ENCODE results near the gene SCN4A. TPM values are rescaled to one million over a fixed set of nuclear protein-coding genes. Genes with fewer than 3 reads are reported as not detected.
"Not testable (repeated sequence)": the region's sequence is repeated elsewhere in the genome, so short reads cannot be mapped to it uniquely, and the experiment has no call there.

The SCN4A gene
- total RNA-seq, 1 donor from 2014 or later = 1.8 TPM

- Mint-ChIP-seq H3K9me3 (no peaks in the 10 kb centered on the region), H3K27ac (no peak overlapping the region), H3K36me3 (no peaks in the 10 kb centered on the region), H3K4me1 (peaks cover 11% of the 10 kb centered on the region), H3K27me3 (ENCODE audit: insufficient read depth, low read depth) (peaks cover 13% of the 10 kb centered on the region), H3K4me3 (no peak overlapping the region)
- Histone ChIP-seq H3K9me3 (ENCODE audit: low read depth) (no peaks in the 10 kb centered on the region), H3K4me1 (no peaks in the 10 kb centered on the region), H3K4me2 (no peak overlapping the region), H3K9ac (no peak overlapping the region), H3K27ac (no peak overlapping the region), H3K4me3 (no peak overlapping the region), H2AFZ (replicated peaks) (peak overlapping the region; percentile 89), H3F3A (ENCODE audit: low read depth) (peaks cover 6% of the 10 kb centered on the region), H4K20me1 (ENCODE audit: low read depth) (no peaks in the 10 kb centered on the region), H3K27me3 (peaks cover 4% of the 10 kb centered on the region), H3K79me2 (ENCODE audit: low read depth) (no peaks in the 10 kb centered on the region), H3K36me3 (no peaks in the 10 kb centered on the region)
- TF ChIP-seq, protein P1, sequence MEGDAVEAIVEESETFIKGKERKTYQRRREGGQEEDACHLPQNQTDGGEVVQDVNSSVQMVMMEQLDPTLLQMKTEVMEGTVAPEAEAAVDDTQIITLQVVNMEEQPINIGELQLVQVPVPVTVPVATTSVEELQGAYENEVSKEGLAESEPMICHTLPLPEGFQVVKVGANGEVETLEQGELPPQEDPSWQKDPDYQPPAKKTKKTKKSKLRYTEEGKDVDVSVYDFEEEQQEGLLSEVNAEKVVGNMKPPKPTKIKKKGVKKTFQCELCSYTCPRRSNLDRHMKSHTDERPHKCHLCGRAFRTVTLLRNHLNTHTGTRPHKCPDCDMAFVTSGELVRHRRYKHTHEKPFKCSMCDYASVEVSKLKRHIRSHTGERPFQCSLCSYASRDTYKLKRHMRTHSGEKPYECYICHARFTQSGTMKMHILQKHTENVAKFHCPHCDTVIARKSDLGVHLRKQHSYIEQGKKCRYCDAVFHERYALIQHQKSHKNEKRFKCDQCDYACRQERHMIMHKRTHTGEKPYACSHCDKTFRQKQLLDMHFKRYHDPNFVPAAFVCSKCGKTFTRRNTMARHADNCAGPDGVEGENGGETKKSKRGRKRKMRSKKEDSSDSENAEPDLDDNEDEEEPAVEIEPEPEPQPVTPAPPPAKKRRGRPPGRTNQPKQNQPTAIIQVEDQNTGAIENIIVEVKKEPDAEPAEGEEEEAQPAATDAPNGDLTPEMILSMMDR (IDR thresholded peaks at IDR 0.05) = peak; percentile 85
- no peak for TF ChIP-seq EZH2 (IDR thresholded peaks at IDR 0.05)
- peak; percentile 75 for DNase-seq (ENCODE audit: low spot score)
Measured at GRCh38 chr17:63919311-63919723, 53.4 kb downstream of the SCN4A start.

DNA sequence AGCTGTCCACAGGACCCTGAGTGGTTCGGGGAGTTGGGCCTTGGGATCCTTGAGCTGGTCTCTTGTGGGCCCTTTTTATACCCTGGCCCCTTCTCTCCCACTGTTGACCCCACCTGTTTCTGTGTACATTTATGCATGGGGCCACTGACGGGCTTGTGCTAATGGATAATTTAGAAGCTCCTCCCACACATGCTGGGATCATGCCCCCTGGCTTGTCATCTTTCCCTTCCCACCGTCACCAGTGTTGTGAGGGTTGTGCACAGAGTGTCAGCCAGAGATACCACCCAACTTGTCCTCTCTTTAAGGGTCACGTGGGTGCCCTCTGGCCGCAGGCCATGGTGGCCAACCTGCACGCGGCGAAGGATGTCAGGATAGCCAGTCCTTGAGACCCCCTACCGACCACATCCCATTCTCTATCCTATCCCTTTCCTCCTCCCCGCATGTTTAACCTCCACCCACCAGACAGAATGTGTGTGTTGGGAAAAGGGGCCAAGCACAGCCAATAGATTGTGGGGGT, 53.9 kb downstream of the SCN4A start, which contains the start of gene GH1:
GH1 (minus strand) TSS at position 51 of the 517 bp plus-strand sequence. CDS start 63 bp downstream, outside the sequence.
- peak within 1 kb of the TSS; percentile 49 for H3K4me2 ChIP-seq
- H3K4me3 ChIP-seq; H3K9me3 ChIP-seq (ENCODE audit: low read depth): not testable (repeated sequence)

GRCh38 chr17:63918305-63918704, 54.4 kb downstream of the SCN4A start:
- peak overlapping the region; percentile 85 for H2AFZ ChIP-seq (replicated peaks)
- DNase-seq (ENCODE audit: low spot score) = peak; percentile 62
- Mint-ChIP-seq H3K27me3 (ENCODE audit: insufficient read depth, low read depth) (peaks cover 13% of the 10 kb centered on the region), H3K4me3 (no peak overlapping the region), H3K9me3 (no peaks in the 10 kb centered on the region), H3K27ac (no peak overlapping the region), H3K36me3 (no peaks in the 10 kb centered on the region), H3K4me1 (peaks cover 11% of the 10 kb centered on the region)
- H3K79me2 ChIP-seq (ENCODE audit: low read depth) = no peaks in the 10 kb centered on the region
- TF ChIP-seq, protein P1 (IDR thresholded peaks at IDR 0.05) = peak; percentile 40
- TF ChIP-seq EZH2 (IDR thresholded peaks at IDR 0.05) = no peak
- H3F3A ChIP-seq (ENCODE audit: low read depth) = peaks cover 6% of the 10 kb centered on the region
- no peaks in the 10 kb centered on the region for H3K36me3 ChIP-seq
- H3K27me3 ChIP-seq = peaks cover 4% of the 10 kb centered on the region
- H3K4me1 ChIP-seq = no peaks in the 10 kb centered on the region
- H3K4me2 ChIP-seq = peak overlapping the region; percentile 49
- no peaks in the 10 kb centered on the region for H4K20me1 ChIP-seq (ENCODE audit: low read depth)
- no peak overlapping the region for H3K27ac ChIP-seq
- H3K9ac ChIP-seq = no peak overlapping the region
- H3K9me3 ChIP-seq (ENCODE audit: low read depth) = no peaks in the 10 kb centered on the region
- H3K4me3 ChIP-seq = no peak overlapping the region

More for the DNA sequence above, 53.9 kb downstream of the SCN4A start, which contains the start of gene GH1:
- not testable (repeated sequence) for H3K79me2 ChIP-seq (ENCODE audit: low read depth); H3K9me3 Mint-ChIP-seq; H3K27ac ChIP-seq; H3K36me3 ChIP-seq; H3K27ac Mint-ChIP-seq; H3K9ac ChIP-seq; DNase-seq (ENCODE audit: low spot score); H3K27me3 ChIP-seq; H3K4me3 Mint-ChIP-seq; H4K20me1 ChIP-seq (ENCODE audit: low read depth); H3K4me1 ChIP-seq; H3K36me3 Mint-ChIP-seq; H3F3A ChIP-seq (ENCODE audit: low read depth)
- Mint-ChIP-seq H3K27me3 (ENCODE audit: insufficient read depth, low read depth) (peaks cover 13% of the 10 kb centered on the region), H3K4me1 (peaks cover 11% of the 10 kb centered on the region)
- peak within 1 kb of the TSS; percentile 89 for H2AFZ ChIP-seq (replicated peaks)

DNA sequence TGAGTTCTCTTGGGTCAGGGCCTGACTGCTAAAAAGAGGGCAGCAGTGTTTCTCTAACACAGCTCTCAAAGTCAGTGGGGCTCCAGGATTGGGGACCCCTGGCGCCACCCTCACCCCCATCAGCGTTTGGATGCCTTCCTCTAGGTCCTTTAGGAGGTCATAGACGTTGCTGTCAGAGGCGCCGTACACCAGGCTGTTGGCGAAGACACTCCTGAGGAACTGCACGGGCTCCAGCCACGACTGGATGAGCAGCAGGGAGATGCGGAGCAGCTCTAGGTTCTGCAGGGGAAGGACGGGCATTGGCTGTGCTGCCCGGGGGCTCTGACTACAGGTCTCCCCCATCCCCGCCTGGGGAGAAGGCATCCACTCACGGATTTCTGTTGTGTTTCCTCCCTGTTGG, 55.1 kb downstream of the SCN4A start:
- no peaks in the 10 kb centered on the region for H4K20me1 ChIP-seq (ENCODE audit: low read depth)
- H3K36me3 Mint-ChIP-seq = no peaks in the 10 kb centered on the region
- TF ChIP-seq, protein P1 (IDR thresholded peaks at IDR 0.05) = no peak
- TF ChIP-seq EZH2phosphoT487 (IDR thresholded peaks at IDR 0.05) (no peak), EZH2 (IDR thresholded peaks at IDR 0.05) (no peak)
- DNase-seq (ENCODE audit: low spot score) = no peak
- H3K4me1 ChIP-seq = no peaks in the 10 kb centered on the region
- peaks cover 4% of the 10 kb centered on the region for H3K27me3 ChIP-seq
- no peaks in the 10 kb centered on the region for H3K36me3 ChIP-seq
- no peaks in the 10 kb centered on the region for H3K79me2 ChIP-seq (ENCODE audit: low read depth)
- H3K27me3 Mint-ChIP-seq (ENCODE audit: insufficient read depth, low read depth) = peaks cover 13% of the 10 kb centered on the region
- H3K4me2 ChIP-seq = peak overlapping the region; percentile 49
- peak overlapping the region; percentile 85 for H2AFZ ChIP-seq (replicated peaks)
- no peak overlapping the region for H3K27ac Mint-ChIP-seq
- no peak overlapping the region for H3K4me3 ChIP-seq
- H3F3A ChIP-seq (ENCODE audit: low read depth) = peaks cover 6% of the 10 kb centered on the region
- H3K27ac ChIP-seq = no peak overlapping the region
- H3K4me3 Mint-ChIP-seq = no peak overlapping the region
- no peaks in the 10 kb centered on the region for H3K9me3 ChIP-seq (ENCODE audit: low read depth)
- no peak overlapping the region for H3K9ac ChIP-seq
- H3K9me3 Mint-ChIP-seq = no peaks in the 10 kb centered on the region
- peaks cover 11% of the 10 kb centered on the region for H3K4me1 Mint-ChIP-seq

DNA sequence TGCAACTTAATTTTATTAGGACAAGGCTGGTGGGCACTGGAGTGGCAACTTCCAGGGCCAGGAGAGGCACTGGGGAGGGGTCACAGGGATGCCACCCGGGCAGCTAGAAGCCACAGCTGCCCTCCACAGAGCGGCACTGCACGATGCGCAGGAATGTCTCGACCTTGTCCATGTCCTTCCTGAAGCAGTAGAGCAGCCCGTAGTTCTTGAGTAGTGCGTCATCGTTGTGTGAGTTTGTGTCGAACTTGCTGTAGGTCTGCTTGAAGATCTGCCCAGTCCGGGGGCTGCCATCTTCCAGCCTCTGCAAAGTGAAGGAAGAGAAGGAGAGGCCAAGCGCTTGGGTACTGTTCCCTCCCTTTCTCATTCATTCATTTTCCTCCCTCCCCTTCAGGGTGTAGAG, 55.5 kb downstream of the SCN4A start:
- not testable (repeated sequence) for H3K4me1 Mint-ChIP-seq; DNase-seq (ENCODE audit: low spot score); H3K36me3 ChIP-seq; H3K9me3 Mint-ChIP-seq; H3K4me1 ChIP-seq; H3K36me3 Mint-ChIP-seq; H3K27me3 ChIP-seq; H3K9me3 ChIP-seq (ENCODE audit: low read depth); H3K27ac Mint-ChIP-seq; H3K27ac ChIP-seq; H4K20me1 ChIP-seq (ENCODE audit: low read depth); H3K4me3 ChIP-seq; H3K79me2 ChIP-seq (ENCODE audit: low read depth); H3F3A ChIP-seq (ENCODE audit: low read depth); H3K4me3 Mint-ChIP-seq; H3K9ac ChIP-seq; H3K4me2 ChIP-seq
- peaks cover 12% of the 10 kb centered on the region for H3K27me3 Mint-ChIP-seq (ENCODE audit: insufficient read depth, low read depth)
- peak overlapping the region; percentile 85 for H2AFZ ChIP-seq (replicated peaks)

All from neural progenitor cell (in vitro differentiated cells).